Type B pancreatic cell (in vitro differentiated cells): ENCODE data around the gene DYNLT4. TPM values are rescaled to one million over a fixed set of nuclear protein-coding genes. Genes with fewer than 3 reads are reported as not detected.

Experiments used
- DNase-seq: peaks from one replicate; pipeline ENCODE4 v3.0.0; 2021; ENCODE audit warnings: mixed read lengths; ENCODE audit not compliant: unreplicated experiment; ENCODE audit errors: extremely low spot score
- H3K27ac Mint-ChIP-seq: 2 replicates; pipeline ENCODE4 v1.8.0; 2021; ENCODE audit warnings: mild to moderate bottlenecking, mixed read lengths
- H3K27me3 Mint-ChIP-seq: 2 replicates; pipeline ENCODE4 v1.8.0; 2021; ENCODE audit warnings: mixed read lengths
- H3K36me3 Mint-ChIP-seq: 2 replicates; pipeline ENCODE4 v1.8.0; 2021; ENCODE audit warnings: mixed read lengths
- H3K4me1 Mint-ChIP-seq: one replicate; pipeline ENCODE4 v1.8.0; 2021; ENCODE audit warnings: mixed read lengths; ENCODE audit not compliant: unreplicated experiment
- H3K4me3 Mint-ChIP-seq: 2 replicates; pipeline ENCODE4 v1.8.0; 2021; ENCODE audit warnings: mild to moderate bottlenecking, mixed read lengths
- H3K9me3 Mint-ChIP-seq: 2 replicates; pipeline ENCODE4 v1.8.0; 2021; ENCODE audit warnings: mixed read lengths
- CTCF ChIP-seq: fragments of 200-600 bp; sonication (generic); conservative IDR thresholded peaks from 2 replicates; pipeline ENCODE4 v1.5.0; 2021; ENCODE audit warnings: antibody characterized with exemption, mild to moderate bottlenecking
- total RNA-seq: library from RNA; stranded (reverse); gene quantifications from 2 replicates; pipeline ENCODE4 v1.2.1, GENCODE V29; 2021; ENCODE audit warnings: low replicate concordance

The DYNLT4 gene
- total RNA-seq, 1 donor from 2014 or later, result 1.1 TPM

DNA sequence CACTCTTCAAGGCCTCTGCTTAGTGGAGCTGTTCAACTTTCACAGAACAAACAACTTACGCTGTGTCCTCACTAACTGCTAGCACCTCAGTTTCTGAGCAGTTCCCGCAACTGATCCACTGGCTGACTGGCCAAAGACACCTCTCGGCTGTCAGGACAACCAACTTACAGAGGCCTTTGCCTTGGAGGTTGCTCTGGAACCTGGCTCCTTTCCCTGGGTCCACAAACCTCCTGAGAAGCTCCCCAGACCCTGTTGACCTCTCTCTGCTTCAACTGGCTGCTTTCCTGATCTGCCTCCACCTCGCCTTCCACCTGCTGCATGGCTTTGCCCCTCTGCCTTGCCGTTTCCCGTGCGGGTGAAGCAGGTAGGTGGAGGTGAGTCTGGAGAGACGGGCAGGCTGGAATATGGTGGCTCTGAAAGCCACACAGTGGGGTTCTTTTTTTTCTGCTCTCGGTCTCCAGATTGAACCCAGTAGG, 14.1 kb upstream of the DYNLT4 start:
- peaks cover 17% of the 10 kb centered on the region for H3K4me1 Mint-ChIP-seq
- peak overlapping the region; percentile 100 for H3K27ac Mint-ChIP-seq
- TF ChIP-seq CTCF, result no peak
- DNase-seq, result no peak
- H3K36me3 Mint-ChIP-seq, result no peaks in the 10 kb centered on the region
- H3K4me3 Mint-ChIP-seq, result peak overlapping the region; percentile 92
- H3K9me3 Mint-ChIP-seq, result no peaks in the 10 kb centered on the region
- peaks cover 3% of the 10 kb centered on the region for H3K27me3 Mint-ChIP-seq

DNA sequence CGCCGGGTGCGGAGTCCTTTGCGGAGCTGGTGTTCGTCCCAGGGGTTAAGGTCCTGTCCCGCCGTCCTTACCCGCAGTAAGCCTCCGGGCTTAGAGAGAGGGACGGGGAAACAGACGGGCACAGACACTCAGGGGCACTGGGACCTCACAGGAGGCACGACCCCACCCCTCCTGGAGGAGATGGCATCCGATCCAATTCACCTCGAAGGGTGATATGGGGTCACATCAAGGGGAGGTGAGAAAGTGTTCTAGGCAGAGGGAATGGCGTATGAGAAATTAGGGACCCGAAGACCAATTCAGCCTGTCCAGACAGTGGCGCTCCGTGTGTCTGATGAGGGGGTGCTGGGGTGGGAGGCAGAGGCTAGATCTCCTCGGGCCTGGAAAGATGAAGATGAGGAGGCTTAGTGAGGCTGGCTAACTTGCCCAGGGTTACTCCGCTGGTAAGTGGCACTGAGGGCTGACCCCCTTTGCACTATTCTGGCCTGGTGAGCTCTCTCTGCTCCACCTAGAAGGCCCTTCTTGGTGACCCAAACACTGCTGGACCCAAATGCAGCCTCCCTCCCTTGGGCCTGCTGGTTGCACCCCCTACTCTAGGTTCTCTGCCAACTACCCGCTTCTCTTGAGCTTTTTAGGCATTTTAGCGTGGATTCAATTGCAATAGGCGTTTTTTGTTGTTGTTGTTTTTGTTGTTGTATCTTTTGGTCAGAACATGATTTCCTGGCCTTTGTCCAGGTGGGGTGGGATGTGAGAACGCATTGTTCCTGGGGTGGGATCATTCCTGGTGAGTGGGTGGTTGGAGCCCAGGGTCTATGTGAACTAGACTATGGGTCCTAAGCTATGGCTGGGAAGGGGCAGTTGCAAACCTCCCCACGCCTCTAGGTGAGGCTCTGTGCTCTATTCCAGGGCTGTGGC, 13.4 kb upstream of the DYNLT4 start:
- H3K27me3 Mint-ChIP-seq, result peaks cover 3% of the 10 kb centered on the region
- peak overlapping the region; percentile 92 for H3K4me3 Mint-ChIP-seq
- H3K27ac Mint-ChIP-seq, result peak overlapping the region; percentile 100
- DNase-seq, result no peak
- H3K9me3 Mint-ChIP-seq, result no peaks in the 10 kb centered on the region
- TF ChIP-seq CTCF, result no peak
- no peaks in the 10 kb centered on the region for H3K36me3 Mint-ChIP-seq
- peaks cover 17% of the 10 kb centered on the region for H3K4me1 Mint-ChIP-seq

DNA sequence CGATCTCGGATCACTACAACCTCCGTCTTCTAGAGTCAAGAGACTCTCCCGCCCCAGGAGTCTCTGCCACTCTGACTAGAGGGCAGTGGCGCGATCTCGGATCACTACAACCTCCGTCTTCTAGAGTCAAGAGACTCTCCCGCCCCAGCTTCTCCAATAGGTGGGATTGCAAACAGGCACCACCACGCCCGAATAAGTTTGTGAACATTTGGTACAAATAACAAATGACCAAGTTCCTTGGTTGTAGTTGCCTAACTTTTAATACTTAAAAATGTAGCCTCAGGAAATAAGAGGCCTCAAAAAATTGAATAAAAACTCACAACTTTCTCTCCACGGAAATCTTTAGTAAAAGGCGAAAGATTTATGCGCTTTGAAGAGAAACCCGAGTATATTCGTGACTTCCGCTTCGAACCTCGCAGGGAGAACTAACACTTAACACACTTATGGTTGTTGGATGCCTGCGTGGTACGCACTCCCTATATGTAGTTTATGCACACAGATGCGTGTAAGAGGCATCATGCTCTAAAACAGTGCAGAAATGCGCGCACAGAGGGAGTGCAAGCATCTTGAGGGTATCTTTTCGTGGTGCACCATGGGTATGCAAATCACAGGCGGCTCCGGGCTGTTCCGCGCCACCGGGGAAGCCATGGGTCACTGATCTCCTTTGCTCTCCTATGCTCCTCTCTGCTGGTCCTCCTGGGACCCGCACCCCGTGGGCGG, 12.6 kb upstream of the DYNLT4 start:
- no peak for TF ChIP-seq CTCF
- Mint-ChIP-seq H3K36me3 (peaks cover 6% of the 10 kb centered on the region), H3K27me3 (peaks cover 3% of the 10 kb centered on the region), H3K27ac (peak overlapping the region; percentile 100), H3K9me3 (peaks cover 4% of the 10 kb centered on the region), H3K4me3 (peak overlapping the region; percentile 92), H3K4me1 (peaks cover 26% of the 10 kb centered on the region)
- DNase-seq, result no peak

DNA sequence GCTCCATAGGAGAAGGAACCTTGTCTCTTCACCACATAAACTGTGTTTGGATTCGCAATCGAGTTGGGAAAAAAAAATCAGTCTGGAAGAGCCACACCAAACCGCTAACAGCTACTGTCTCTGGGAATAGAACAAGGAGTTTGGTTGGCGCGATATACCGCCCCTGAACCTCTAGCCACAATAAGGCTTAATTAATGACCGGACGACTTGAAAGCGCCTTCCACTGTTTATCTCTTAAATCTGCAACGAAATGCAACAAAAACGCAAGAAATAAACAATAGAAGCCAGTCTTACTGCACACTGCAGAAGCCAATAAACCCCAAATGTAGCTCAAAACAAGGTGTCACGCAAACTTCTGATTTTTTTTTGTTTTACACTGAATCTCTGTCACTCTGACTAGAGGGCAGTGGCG, 12.1 kb upstream of the DYNLT4 start:
- TF ChIP-seq CTCF, result no peak
- H3K36me3 Mint-ChIP-seq, result peaks cover 7% of the 10 kb centered on the region
- H3K27ac Mint-ChIP-seq, result peak overlapping the region; percentile 100
- peaks cover 5% of the 10 kb centered on the region for H3K9me3 Mint-ChIP-seq
- H3K4me1 Mint-ChIP-seq, result peaks cover 27% of the 10 kb centered on the region
- H3K27me3 Mint-ChIP-seq, result peaks cover 3% of the 10 kb centered on the region
- H3K4me3 Mint-ChIP-seq, result peak overlapping the region; percentile 92
- no peak for DNase-seq

- Mint-ChIP-seq H3K27ac (peak overlapping the region; percentile 49), H3K36me3 (peaks cover 7% of the 10 kb centered on the region), H3K4me1 (peaks cover 27% of the 10 kb centered on the region), H3K4me3 (peak overlapping the region; percentile 71), H3K27me3 (peaks cover 3% of the 10 kb centered on the region), H3K9me3 (peaks cover 5% of the 10 kb centered on the region)
- no peak for TF ChIP-seq CTCF
- no peak for DNase-seq
Observed at GRCh38 chr1:44817771-44818495, 10.8 kb upstream of the DYNLT4 start.
